HEK293T (cell line): Measurements from ENCODE around the gene PLXNA2.

ENCODE experiments used
- CTCF ChIA-PET: fragments of 350-600 bp; formaldehyde crosslinking; extraction: SDS; loops from one replicate; lab custom pipeline; 2021; ENCODE audit warnings: antibody characterized with exemption, inconsistent platforms; lab: Yijun Ruan, JAX
- POLR2A ChIA-PET: fragments of 350-600 bp; formaldehyde crosslinking; extraction: SDS; loops from one replicate; lab custom pipeline; 2020; ENCODE audit warnings: antibody characterized with exemption, inconsistent platforms; lab: Yijun Ruan, JAX
- DNase-seq: peaks from one replicate; pipeline ENCODE4 v3.0.0; 2012; ENCODE audit warnings: mixed read lengths; ENCODE audit errors: extremely low spot score
- ARNT ChIP-seq: fragments of 450-650 bp; IDR thresholded peaks from 2 replicates; pipeline ENCODE4 v1.6.1; 2017; ENCODE audit warnings: mild to moderate bottlenecking
- BHLHE40 ChIP-seq: fragments of 450-650 bp; IDR thresholded peaks from 2 replicates; pipeline ENCODE4 v1.6.1; 2016; ENCODE audit warnings: mild to moderate bottlenecking, moderate library complexity, borderline replicate concordance
- CTBP1 ChIP-seq: fragments of 450-650 bp; IDR thresholded peaks from 2 replicates; pipeline ENCODE4 v1.6.1; 2016; ENCODE audit warnings: borderline replicate concordance
- ELF4 ChIP-seq: fragments of 450-650 bp; IDR thresholded peaks from 2 replicates; pipeline ENCODE4 v1.6.1; 2017; ENCODE audit warnings: antibody characterized with exemption
- FOXA1 ChIP-seq: fragments of 450-650 bp; IDR thresholded peaks from 2 replicates; pipeline ENCODE4 v1.6.1; 2016; ENCODE audit warnings: mild to moderate bottlenecking
- FOXK2 ChIP-seq: fragments of 450-650 bp; IDR thresholded peaks from 2 replicates; pipeline ENCODE4 v1.6.1; 2016; ENCODE audit warnings: mild to moderate bottlenecking
- FOXM1 ChIP-seq: fragments of 450-650 bp; IDR thresholded peaks from 2 replicates; pipeline ENCODE4 v1.6.1; 2017; ENCODE audit warnings: mild to moderate bottlenecking, borderline replicate concordance
- HDGF ChIP-seq: fragments of 450-650 bp; IDR thresholded peaks from 2 replicates; pipeline ENCODE4 v1.6.1; 2017; ENCODE audit warnings: antibody characterized with exemption, borderline replicate concordance
- L3MBTL2 ChIP-seq: fragments of 450-650 bp; conservative IDR thresholded peaks from 2 replicates; pipeline ENCODE4 v1.6.1; 2016; ENCODE audit warnings: mild to moderate bottlenecking
- LEF1 ChIP-seq: fragments of 450-650 bp; IDR thresholded peaks from 2 replicates; pipeline ENCODE4 v1.6.1; 2017; ENCODE audit warnings: mild to moderate bottlenecking, borderline replicate concordance
- NFRKB ChIP-seq: fragments of 450-650 bp; IDR thresholded peaks from 2 replicates; pipeline ENCODE4 v1.6.1; 2016; ENCODE audit warnings: mild to moderate bottlenecking, moderate library complexity
- PKNOX1 ChIP-seq: fragments of 450-650 bp; IDR thresholded peaks from 2 replicates; pipeline ENCODE4 v1.6.1; 2016
- SP1 ChIP-seq: fragments of 450-650 bp; IDR thresholded peaks from 2 replicates; pipeline ENCODE4 v1.6.1; 2017
- SUZ12 ChIP-seq: fragments of 450-650 bp; IDR thresholded peaks from 2 replicates; pipeline ENCODE4 v1.6.1; 2016; ENCODE audit warnings: mild to moderate bottlenecking
- TARDBP ChIP-seq: fragments of 450-650 bp; IDR thresholded peaks from 2 replicates; pipeline ENCODE4 v1.6.1; 2016
- ZNF384 ChIP-seq: fragments of 450-650 bp; IDR thresholded peaks from 2 replicates; pipeline ENCODE4 v1.6.1; 2016

PLXNA2 gene

DNA sequence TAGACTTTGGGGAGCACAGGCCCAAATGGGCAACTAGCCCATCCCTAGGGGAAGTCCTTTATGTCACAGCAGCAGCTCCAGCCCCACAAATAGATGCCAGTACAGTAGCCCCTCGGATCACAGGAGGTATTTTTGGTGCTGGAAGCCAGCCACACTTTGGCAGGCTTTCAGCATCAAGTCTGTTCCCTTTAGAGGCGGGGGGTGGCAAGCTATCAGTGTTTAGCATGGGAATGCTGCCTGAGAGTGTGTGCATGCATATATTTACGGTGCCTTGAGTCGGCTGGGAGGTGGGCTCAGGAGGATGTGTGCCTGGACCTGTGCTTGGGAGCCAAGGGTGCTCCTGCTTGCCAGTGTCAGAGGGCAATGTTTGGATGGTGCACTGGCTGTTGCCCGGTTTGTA lies 3.5 kb upstream of the PLXNA2 start:
- TF ChIP-seq FOXM1: no peak
- no peak for TF ChIP-seq FOXK2
- no peak for TF ChIP-seq ARNT
- no peak for TF ChIP-seq PKNOX1
- no peak for TF ChIP-seq CTBP1
- no peak for TF ChIP-seq L3MBTL2
- no peak for TF ChIP-seq LEF1
- no peak for TF ChIP-seq BHLHE40
- TF ChIP-seq SUZ12: no peak
- TF ChIP-seq SP1: no peak
- TF ChIP-seq TARDBP: no peak
- no peak for TF ChIP-seq NFRKB
- no peak for TF ChIP-seq HDGF
- TF ChIP-seq ELF4: no peak
- no peak for TF ChIP-seq FOXA1
- TF ChIP-seq ZNF384: no peak
- ChIA-PET POLR2A (no interaction called here), CTCF (interaction anchor here (0.5 kb wide), 1 partner anchor 58 kb away, joined by 3 read pairs; no protein-coding TSS in a partner anchor)
- DNase-seq: no peak

GRCh38 chr1:208245185-208245705 lies 1.1 kb upstream of the PLXNA2 start:
- no peak for TF ChIP-seq CTBP1
- no peak for TF ChIP-seq LEF1
- POLR2A ChIA-PET: interaction anchor here (0.7 to 1.5 kb wide), 5 partner anchors 22 to 223 kb away, joined by 3 to 5 read pairs (median 4); no protein-coding TSS in a partner anchor
- DNase-seq: peak; percentile 86
- CTCF ChIA-PET: interaction anchor here (0.7 to 4.0 kb wide), 17 partner anchors 10 to 963 kb away, joined by 3 to 45 read pairs (median 4); no protein-coding TSS in a partner anchor

- ChIA-PET CTCF (interaction anchor here (0.6 to 4.0 kb wide), 4 partner anchors 9 to 221 kb away, joined by 3 to 45 read pairs (median 6); no protein-coding TSS in a partner anchor), POLR2A (interaction anchor here (0.8 to 1.5 kb wide), 5 partner anchors 61 to 280 kb away, joined by 3 to 5 read pairs (median 3); no protein-coding TSS in a partner anchor)
- peak; percentile 38 for DNase-seq
- TF ChIP-seq L3MBTL2 (no peak), CTBP1 (no peak), PKNOX1 (no peak), TARDBP (no peak), FOXA1 (no peak), BHLHE40 (no peak), HDGF (no peak), SUZ12 (no peak), NFRKB (no peak), SP1 (no peak), FOXM1 (no peak), FOXK2 (no peak), ZNF384 (no peak), ARNT (no peak)
Measured at GRCh38 chr1:208243527-208243966, 637 bp downstream of the PLXNA2 start.

DNA sequence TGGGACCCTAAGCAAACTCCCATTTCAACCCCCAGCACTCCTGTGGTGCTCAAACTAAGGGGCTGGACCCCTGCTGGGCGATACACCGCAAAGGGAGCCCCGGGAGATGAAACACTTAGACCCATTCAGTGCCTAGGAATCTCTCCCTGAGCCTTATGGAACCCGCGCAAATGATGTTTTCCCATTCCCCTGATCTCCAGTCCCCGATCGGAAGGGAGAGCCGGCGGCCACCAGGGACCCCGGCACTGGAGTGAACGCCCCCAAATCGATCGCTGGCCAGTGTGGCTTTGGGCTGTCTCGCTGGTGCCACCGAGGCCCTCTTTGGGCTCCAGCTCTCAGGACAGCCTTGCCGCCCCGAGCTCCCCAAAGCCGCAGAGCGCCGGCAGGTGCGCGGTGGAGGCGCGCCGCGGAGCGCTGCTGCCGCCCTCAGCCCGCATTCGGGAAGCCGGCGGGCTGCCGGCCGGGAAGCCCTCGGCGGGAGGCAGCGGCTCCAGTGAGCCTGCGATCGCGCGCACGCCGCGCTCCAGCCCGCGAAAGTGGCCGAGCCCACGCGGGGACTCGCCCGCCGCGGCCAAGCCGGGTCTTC lies 1.1 kb downstream of the PLXNA2 start:
- POLR2A ChIA-PET: no interaction called here
- CTCF ChIA-PET: interaction anchor here (4.0 kb wide), 1 partner anchor 220 kb away, joined by 45 read pairs; no protein-coding TSS in a partner anchor
- DNase-seq: peak; percentile 60

DNA sequence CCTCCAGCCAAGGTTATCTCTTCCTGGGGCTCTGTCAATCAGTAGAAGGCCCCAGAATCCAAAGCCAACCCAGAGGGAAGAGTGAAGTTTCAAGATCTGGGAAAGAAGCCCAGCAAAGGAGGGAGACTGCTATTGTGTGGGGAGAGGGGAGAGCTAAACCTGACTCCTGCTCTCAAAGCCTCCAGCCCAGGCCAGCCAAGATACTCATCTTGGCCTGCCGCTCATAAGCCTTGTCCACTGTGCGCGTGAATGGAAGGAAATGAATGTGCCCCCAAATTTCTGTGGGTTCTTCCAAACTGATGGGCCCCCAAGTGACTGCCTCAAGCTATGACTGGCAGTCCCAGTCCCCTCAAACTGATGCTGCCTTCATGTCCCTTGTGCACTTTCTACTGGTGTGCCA lies 2.0 kb downstream of the PLXNA2 start:
- POLR2A ChIA-PET: no interaction called here
- DNase-seq: no peak
- CTCF ChIA-PET: interaction anchor here (4.7 kb wide), 1 partner anchor 220 kb away, joined by 31 read pairs; no protein-coding TSS in a partner anchor
- TF ChIP-seq CTBP1 (no peak), PKNOX1 (no peak), BHLHE40 (no peak), ARNT (no peak), L3MBTL2 (no peak), TARDBP (no peak), LEF1 (no peak), FOXK2 (no peak), SUZ12 (no peak), FOXM1 (no peak), ZNF384 (no peak), SP1 (no peak), ELF4 (no peak), FOXA1 (no peak), HDGF (no peak), NFRKB (no peak)

More for the DNA sequence above, 1.1 kb downstream of the PLXNA2 start:
- TF ChIP-seq PKNOX1: no peak
- TF ChIP-seq NFRKB: no peak
- TF ChIP-seq TARDBP: no peak
- no peak for TF ChIP-seq FOXA1
- no peak for TF ChIP-seq ZNF384
- no peak; the same call in 1 of the 2 replicates for TF ChIP-seq LEF1
- TF ChIP-seq CTBP1: no peak
- TF ChIP-seq SUZ12: no peak
- no peak for TF ChIP-seq SP1
- no peak for TF ChIP-seq L3MBTL2
- TF ChIP-seq ELF4: no peak
